Measurements from ENCODE around the gene MYOM1.

DNA sequence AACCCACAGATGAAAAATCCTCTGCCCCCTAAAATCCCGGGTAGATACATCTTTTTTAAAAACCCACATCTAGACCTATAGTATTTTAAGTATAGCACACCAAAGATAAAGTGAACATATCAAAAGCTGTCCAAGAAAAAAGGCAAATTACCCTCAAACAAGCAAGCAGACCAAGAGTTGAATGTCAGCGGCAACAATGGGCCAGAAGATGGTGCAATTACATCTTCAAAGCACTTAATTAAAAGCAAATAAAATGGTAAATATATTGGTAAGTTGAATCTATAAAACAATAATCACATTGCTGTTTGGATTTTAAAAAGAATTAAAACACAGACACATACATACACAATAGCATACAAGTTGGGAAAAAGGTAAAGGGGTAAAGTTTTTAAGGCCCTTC is 98.5 kb downstream of the MYOM1 start:
- TF ChIP-seq ZNF384 (IDR thresholded peaks at IDR 0.05) (no peak), LEF1 (IDR thresholded peaks at IDR 0.05; ENCODE audit: borderline replicate concordance) (no peak), FOXK2 (IDR thresholded peaks at IDR 0.05) (no peak), SUZ12 (IDR thresholded peaks at IDR 0.05) (no peak)
- TF ChIP-seq, protein P1, sequence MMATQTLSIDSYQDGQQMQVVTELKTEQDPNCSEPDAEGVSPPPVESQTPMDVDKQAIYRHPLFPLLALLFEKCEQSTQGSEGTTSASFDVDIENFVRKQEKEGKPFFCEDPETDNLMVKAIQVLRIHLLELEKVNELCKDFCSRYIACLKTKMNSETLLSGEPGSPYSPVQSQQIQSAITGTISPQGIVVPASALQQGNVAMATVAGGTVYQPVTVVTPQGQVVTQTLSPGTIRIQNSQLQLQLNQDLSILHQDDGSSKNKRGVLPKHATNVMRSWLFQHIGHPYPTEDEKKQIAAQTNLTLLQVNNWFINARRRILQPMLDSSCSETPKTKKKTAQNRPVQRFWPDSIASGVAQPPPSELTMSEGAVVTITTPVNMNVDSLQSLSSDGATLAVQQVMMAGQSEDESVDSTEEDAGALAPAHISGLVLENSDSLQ (IDR thresholded peaks at IDR 0.05) = no peak
